ENCODE results near the gene USP25. TPM values are rescaled to one million over a fixed set of nuclear protein-coding genes. Genes with fewer than 3 reads are reported as not detected.

Gene USP25
- polyA plus RNA-seq, 1 donor (not counting 4 experiments of a cell fraction or from before 2014, with no cell fraction given) = 17.8 TPM

GRCh38 chr21:15860541-15860940, 130.8 kb downstream of the USP25 start:
- no peaks in the 10 kb centered on the region for H3K9me3 ChIP-seq (ENCODE audit: control insufficient read depth, low read depth, low read length)
- TF ChIP-seq EZH2 (IDR thresholded peaks at IDR 0.05; ENCODE audit: low read length) (no peak), CTCF (optimal IDR thresholded peaks at IDR 0.05 in 1 of 3, IDR thresholded peaks at IDR 0.05 in 1 of 3, conservative IDR thresholded peaks at IDR 0.05 in 1 of 3; ENCODE audit: extremely low read depth in 1 of 3, insufficient read depth in 2 of 3, low read length in 3 of 3) (no peak)
- H3K27me3 ChIP-seq (ENCODE audit: control insufficient read depth, extremely low read depth, insufficient read depth, low read length) = no peaks in the 10 kb centered on the region
- no peak overlapping the region for H3K27ac ChIP-seq (ENCODE audit: control insufficient read depth, insufficient read depth, low read length)
- H3K4me2 ChIP-seq (ENCODE audit: control insufficient read depth, extremely low read depth, insufficient read depth, low read depth, low read length) = no peak overlapping the region
- no peak overlapping the region for H3K4me3 ChIP-seq (ENCODE audit: control insufficient read depth in 2 of 3, extremely low read depth in 1 of 3, insufficient read depth in 2 of 3, low read depth in 1 of 3, low read length in 3 of 3)
- no peak for FAIRE-seq
- dilution Hi-C loops (cut with MboI; ENCODE audit: extremely low pct_ligation_motif_present, low sequenced_read_pairs) = no loop called here
- H3K4me1 ChIP-seq (ENCODE audit: control insufficient read depth, extremely low read depth, insufficient read depth, low read length) = no peaks in the 10 kb centered on the region
- no peaks in the 10 kb centered on the region for H3K9me1 ChIP-seq (ENCODE audit: control insufficient read depth, extremely low read depth, insufficient read depth, low read length)
- no peaks in the 10 kb centered on the region for H3K79me2 ChIP-seq (ENCODE audit: control insufficient read depth, insufficient read depth, low read length)
- no peak overlapping the region for H3K9ac ChIP-seq (ENCODE audit: control insufficient read depth, extremely low read depth, insufficient read depth, low read length)
- H4K20me1 ChIP-seq (ENCODE audit: control insufficient read depth, extremely low read depth, insufficient read depth, low read length) = no peaks in the 10 kb centered on the region
- H2AFZ ChIP-seq (ENCODE audit: control insufficient read depth, low read length) = no peak overlapping the region
- peaks cover 0 to 1% of the 10 kb centered on the region in 2 experiments for H3K36me3 ChIP-seq (ENCODE audit: control insufficient read depth in 2 of 2, extremely low read depth in 1 of 2, insufficient read depth in 2 of 2, low read length in 2 of 2)
- DNase-seq (ENCODE audit: low read depth, low spot score) = no peak

GRCh38 chr21:15868940-15869339, 139.2 kb downstream of the USP25 start:
- H4K20me1 ChIP-seq (ENCODE audit: control insufficient read depth, extremely low read depth, insufficient read depth, low read length) = no peaks in the 10 kb centered on the region
- dilution Hi-C loops (cut with MboI; ENCODE audit: extremely low pct_ligation_motif_present, low sequenced_read_pairs) = no loop called here
- no peak overlapping the region for H3K4me2 ChIP-seq (ENCODE audit: control insufficient read depth, extremely low read depth, insufficient read depth, low read depth, low read length)
- H3K27ac ChIP-seq (ENCODE audit: control insufficient read depth, insufficient read depth, low read length) = no peak overlapping the region
- H3K27me3 ChIP-seq (ENCODE audit: control insufficient read depth, extremely low read depth, insufficient read depth, low read length) = no peaks in the 10 kb centered on the region
- no peaks in the 10 kb centered on the region for H3K79me2 ChIP-seq (ENCODE audit: control insufficient read depth, insufficient read depth, low read length)
- H3K4me3 ChIP-seq (ENCODE audit: control insufficient read depth in 2 of 3, extremely low read depth in 1 of 3, insufficient read depth in 2 of 3, low read depth in 1 of 3, low read length in 3 of 3) = no peak overlapping the region
- H3K36me3 ChIP-seq (ENCODE audit: control insufficient read depth in 2 of 2, extremely low read depth in 1 of 2, insufficient read depth in 2 of 2, low read length in 2 of 2) = peaks cover 0 to 3% of the 10 kb centered on the region in 2 experiments
- FAIRE-seq = no peak
- no peak for DNase-seq (ENCODE audit: low read depth, low spot score)
- H3K4me1 ChIP-seq (ENCODE audit: control insufficient read depth, extremely low read depth, insufficient read depth, low read length) = no peaks in the 10 kb centered on the region
- no peaks in the 10 kb centered on the region for H3K9me1 ChIP-seq (ENCODE audit: control insufficient read depth, extremely low read depth, insufficient read depth, low read length)
- H3K9ac ChIP-seq (ENCODE audit: control insufficient read depth, extremely low read depth, insufficient read depth, low read length) = no peak overlapping the region
- TF ChIP-seq EZH2 (IDR thresholded peaks at IDR 0.05; ENCODE audit: low read length) = no peak
- no peak for TF ChIP-seq CTCF (optimal IDR thresholded peaks at IDR 0.05 in 1 of 3, IDR thresholded peaks at IDR 0.05 in 1 of 3, conservative IDR thresholded peaks at IDR 0.05 in 1 of 3; ENCODE audit: extremely low read depth in 1 of 3, insufficient read depth in 2 of 3, low read length in 3 of 3)
- H3K9me3 ChIP-seq (ENCODE audit: control insufficient read depth, low read depth, low read length) = no peaks in the 10 kb centered on the region
- no peak overlapping the region for H2AFZ ChIP-seq (ENCODE audit: control insufficient read depth, low read length)
